IPS DF 19.7 (cell line): ENCODE data around the gene COPB2.

Experiments used
- DNase-seq: peaks from one replicate; pipeline ENCODE4 v3.0.0-alpha.2; 2013; ENCODE audit warnings: low read depth, low spot score

The COPB2 gene

GRCh38 chr3:139307601-139308555 is 81.6 kb downstream of the COPB2 start:
- DNase-seq: no peak
